Mesothelial cell of epicardium (in vitro differentiated cells): ENCODE results near the gene TSPOAP1. TPM values are rescaled to one million over a fixed set of nuclear protein-coding genes. Genes with fewer than 3 reads are reported as not detected.

ENCODE experiments used
- DNase-seq, 2 experiments: peaks; one replicate each; pipeline ENCODE4 v3.0.0; 2021; ENCODE audit warnings: low spot score in 2 of 2; ENCODE audit not compliant: unreplicated experiment in 2 of 2
- H3K27ac Mint-ChIP-seq: 2 replicates; pipeline ENCODE4 v1.8.0; 2021; ENCODE audit warnings: mixed read lengths
- H3K27me3 Mint-ChIP-seq: 2 replicates; pipeline ENCODE4 v1.8.0; 2021; ENCODE audit warnings: low read depth, mixed read lengths
- H3K36me3 Mint-ChIP-seq: 2 replicates; pipeline ENCODE4 v1.8.0; 2021; ENCODE audit warnings: mixed read lengths
- H3K4me1 Mint-ChIP-seq: 2 replicates; pipeline ENCODE4 v1.8.0; 2021; ENCODE audit warnings: mixed read lengths
- H3K4me3 Mint-ChIP-seq: 2 replicates; pipeline ENCODE4 v1.8.0; 2021; ENCODE audit warnings: mild to moderate bottlenecking, moderate library complexity, mixed read lengths
- H3K9me3 Mint-ChIP-seq: 2 replicates; pipeline ENCODE4 v1.8.0; 2021; ENCODE audit warnings: mixed read lengths
- CTCF ChIP-seq: fragments of 200-600 bp; sonication (generic); IDR thresholded peaks from one replicate; pipeline ENCODE4 v1.5.0; 2021; ENCODE audit warnings: antibody characterized with exemption; ENCODE audit not compliant: unreplicated experiment
- total RNA-seq: library from RNA; stranded (reverse); gene quantifications from 3 replicates; pipeline ENCODE4 v1.2.1, GENCODE V29; 2021

TSPOAP1 gene
- total RNA-seq, 1 donor from 2014 or later: 87.2 TPM

DNA sequence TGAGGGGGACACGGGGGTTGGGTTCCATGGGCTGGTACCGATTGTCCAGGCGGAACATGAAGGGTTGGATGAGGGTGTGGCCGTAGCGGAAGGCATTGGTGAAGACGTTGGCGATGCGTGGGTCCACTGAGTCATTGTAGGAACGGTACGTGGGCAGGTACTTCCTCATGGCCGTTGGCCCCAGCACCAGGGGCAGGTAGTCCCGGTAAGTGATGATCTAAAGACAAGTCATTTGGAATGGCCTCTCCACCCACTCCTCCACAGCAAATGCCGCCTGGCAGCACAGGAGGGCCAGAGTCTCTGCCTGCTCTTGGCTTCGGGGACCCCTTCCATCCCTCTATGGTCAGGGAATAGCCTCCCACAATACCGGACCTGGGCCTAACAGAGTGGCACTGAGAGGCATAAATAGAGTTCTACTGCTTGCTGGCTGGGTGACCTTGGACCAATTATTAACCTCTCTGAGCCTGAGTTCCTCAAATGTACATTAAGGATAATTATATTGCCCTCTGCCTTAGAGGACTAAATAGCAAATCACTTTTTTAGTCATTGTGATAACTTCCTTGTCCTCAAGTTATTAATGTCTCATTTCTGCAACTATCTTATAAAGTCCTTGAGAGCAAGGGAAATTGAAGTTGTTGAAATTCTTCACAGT is 55.0 kb downstream of the TSPOAP1 start:
- Mint-ChIP-seq H3K27ac (no peak overlapping the region), H3K36me3 (no peaks in the 10 kb centered on the region), H3K27me3 (peaks cover 26% of the 10 kb centered on the region), H3K9me3 (no peaks in the 10 kb centered on the region), H3K4me1 (no peaks in the 10 kb centered on the region), H3K4me3 (no peak overlapping the region)
- DNase-seq: no peak
- TF ChIP-seq CTCF: no peak

DNA sequence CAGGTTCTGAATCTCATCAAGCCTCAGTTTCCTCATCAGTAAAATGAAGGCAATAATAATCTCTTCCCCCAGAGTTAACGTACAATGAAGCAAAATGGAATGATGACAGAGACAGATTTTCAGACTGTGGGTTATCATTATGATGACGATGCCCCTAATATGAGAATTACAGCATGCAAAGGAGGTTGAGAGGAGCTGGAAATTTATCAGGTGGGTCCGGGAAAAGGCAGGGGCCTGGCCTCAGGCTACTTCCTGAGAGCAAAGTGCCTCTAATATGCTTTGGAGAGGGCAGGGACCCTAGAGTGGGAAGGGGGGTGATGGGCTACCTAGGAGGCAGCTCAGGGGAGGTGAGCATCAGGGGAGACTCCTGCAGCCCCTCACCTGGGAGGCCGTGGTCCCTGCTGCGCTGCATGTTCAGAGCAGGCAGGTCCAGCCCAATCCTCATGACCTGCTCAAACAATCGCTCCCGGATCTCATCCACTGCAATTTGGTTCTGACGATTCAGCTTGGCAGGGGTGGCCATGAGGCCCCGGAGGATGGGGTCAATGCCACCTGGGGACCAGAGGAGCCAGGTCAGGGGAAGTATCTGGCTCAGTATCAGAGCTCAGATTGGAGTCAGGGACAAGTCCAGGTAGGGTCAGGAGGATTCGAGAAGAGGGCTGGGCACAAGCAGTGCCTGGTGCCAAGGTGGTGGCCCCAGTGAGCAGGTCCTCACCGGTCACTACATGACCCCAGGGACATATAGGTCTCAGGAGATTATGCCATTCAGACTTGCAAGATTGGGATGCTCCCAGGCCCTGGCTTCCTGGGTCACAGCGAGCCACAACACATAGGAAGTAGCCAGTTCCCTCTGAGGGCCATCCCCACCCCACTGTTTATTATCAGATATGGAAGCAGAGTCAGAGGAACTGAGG is 56.0 kb downstream of the TSPOAP1 start:
- Mint-ChIP-seq H3K9me3 (no peaks in the 10 kb centered on the region), H3K27ac (no peak overlapping the region), H3K27me3 (peaks cover 26% of the 10 kb centered on the region), H3K36me3 (no peaks in the 10 kb centered on the region), H3K4me3 (no peak overlapping the region), H3K4me1 (no peaks in the 10 kb centered on the region)
- no peak for TF ChIP-seq CTCF
- DNase-seq: no peak

DNA sequence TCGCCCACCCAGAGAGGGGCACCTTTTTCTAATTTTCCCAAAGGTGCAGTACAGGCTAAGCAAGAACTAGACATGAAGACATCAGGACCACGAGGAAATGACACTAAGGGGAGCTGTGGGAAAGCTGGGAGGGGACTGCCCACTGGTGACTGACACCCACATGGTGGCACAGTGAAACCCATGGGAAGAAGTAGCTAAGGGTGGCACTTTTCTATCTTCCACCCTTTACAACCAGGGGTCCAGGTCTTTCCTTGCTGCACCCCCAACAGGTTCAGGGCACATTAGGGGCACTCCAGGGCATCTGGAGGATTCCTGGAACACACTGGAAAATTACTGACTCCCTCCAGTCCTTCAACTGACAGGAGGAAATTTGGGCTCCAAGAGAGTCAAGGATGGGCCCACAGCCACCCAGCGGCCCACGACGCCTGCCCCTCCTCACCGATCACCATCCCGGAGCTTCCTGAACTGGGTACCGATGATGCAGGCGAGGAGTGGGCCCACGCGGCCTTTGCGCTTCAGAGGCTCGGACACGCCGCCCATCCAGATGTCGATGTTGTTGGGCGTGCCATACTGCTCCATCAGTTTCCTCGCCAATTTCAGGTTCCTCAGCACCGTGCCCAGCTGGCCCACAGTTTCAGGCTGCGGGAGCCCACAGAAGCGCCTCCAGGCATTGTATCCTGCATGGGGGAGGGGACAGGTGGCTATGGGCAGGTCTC is 57.2 kb downstream of the TSPOAP1 start:
- Mint-ChIP-seq H3K27ac (no peak overlapping the region), H3K27me3 (peaks cover 35% of the 10 kb centered on the region), H3K9me3 (no peaks in the 10 kb centered on the region), H3K36me3 (no peaks in the 10 kb centered on the region), H3K4me3 (no peak overlapping the region), H3K4me1 (no peaks in the 10 kb centered on the region)
- DNase-seq: no peak
- no peak for TF ChIP-seq CTCF

- H3K4me1 Mint-ChIP-seq: no peaks in the 10 kb centered on the region
- no peak overlapping the region for H3K4me3 Mint-ChIP-seq
- TF ChIP-seq CTCF: no peak
- DNase-seq: no peak
- peaks cover 39% of the 10 kb centered on the region for H3K27me3 Mint-ChIP-seq
- H3K9me3 Mint-ChIP-seq: no peaks in the 10 kb centered on the region
- no peak overlapping the region for H3K27ac Mint-ChIP-seq
- H3K36me3 Mint-ChIP-seq: no peaks in the 10 kb centered on the region
Measured at GRCh38 chr17:58270476-58271215, 57.9 kb downstream of the TSPOAP1 start.

- H3K4me1 Mint-ChIP-seq: no peaks in the 10 kb centered on the region
- H3K27me3 Mint-ChIP-seq: peaks cover 42% of the 10 kb centered on the region
- no peak for DNase-seq
- H3K27ac Mint-ChIP-seq: no peak overlapping the region
- H3K9me3 Mint-ChIP-seq: no peaks in the 10 kb centered on the region
- no peaks in the 10 kb centered on the region for H3K36me3 Mint-ChIP-seq
- no peak overlapping the region for H3K4me3 Mint-ChIP-seq
- no peak for TF ChIP-seq CTCF
Measured at GRCh38 chr17:58269557-58270291, 58.9 kb downstream of the TSPOAP1 start.
